Jurkat, Clone E6-1 (cell line): ENCODE data around the gene JMY.
A peak's percentile ranks its signal among the peaks of the same experiment; 100 is the strongest.

Experiments used
- DNase-seq: peaks from one replicate; pipeline ENCODE4 v3.0.0-alpha.2; 2011; ENCODE audit warnings: low read depth, low spot score
- H3K4me3 ChIP-seq: 2 replicates; pipeline ENCODE4 v1.5.1; 2011; ENCODE audit warnings: mild to moderate bottlenecking, low read length, control low read depth, moderate library complexity

JMY gene

DNA sequence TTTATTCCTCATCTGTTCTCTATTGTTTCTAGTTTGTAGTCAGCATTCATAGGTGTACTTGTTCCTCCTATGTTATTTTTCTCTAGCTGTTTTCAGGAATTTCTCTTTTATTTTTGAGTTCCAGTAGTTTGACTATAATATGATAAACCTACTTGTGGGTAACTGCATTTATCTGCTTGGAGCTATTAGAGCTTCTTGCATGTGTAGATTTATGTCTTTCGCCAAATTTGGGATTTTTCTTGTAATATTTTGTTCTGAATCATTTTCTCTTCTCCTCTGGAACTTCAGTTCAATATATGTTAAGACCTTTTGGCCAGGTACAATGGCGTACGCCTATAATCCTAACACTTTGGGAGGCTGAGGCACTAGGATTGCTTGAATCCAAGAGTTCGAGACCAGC lies 37.4 kb downstream of the JMY start:
- H3K4me3 ChIP-seq, result no peak overlapping the region
- DNase-seq, result no peak

DNA sequence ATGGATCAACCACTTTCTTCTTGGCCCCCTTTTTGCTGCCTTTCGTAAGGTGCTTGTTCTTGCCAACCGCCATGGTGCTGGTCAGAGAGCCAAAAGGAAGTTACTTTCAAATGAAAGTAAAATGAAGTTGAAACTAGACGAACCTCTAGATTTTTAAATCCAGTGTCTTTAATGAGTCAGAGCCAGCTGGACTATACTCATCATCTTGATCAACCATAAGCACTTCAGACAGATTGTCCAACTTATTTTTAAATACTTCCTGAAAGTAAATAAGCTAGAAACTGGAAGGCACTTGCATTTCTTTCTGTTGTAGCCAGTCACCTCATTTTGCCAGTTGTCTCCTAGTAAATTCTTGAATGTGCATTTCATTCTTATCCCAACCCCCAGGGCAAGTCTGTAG lies 48.9 kb downstream of the JMY start:
- no peak overlapping the region for H3K4me3 ChIP-seq
- DNase-seq, result no peak

DNA sequence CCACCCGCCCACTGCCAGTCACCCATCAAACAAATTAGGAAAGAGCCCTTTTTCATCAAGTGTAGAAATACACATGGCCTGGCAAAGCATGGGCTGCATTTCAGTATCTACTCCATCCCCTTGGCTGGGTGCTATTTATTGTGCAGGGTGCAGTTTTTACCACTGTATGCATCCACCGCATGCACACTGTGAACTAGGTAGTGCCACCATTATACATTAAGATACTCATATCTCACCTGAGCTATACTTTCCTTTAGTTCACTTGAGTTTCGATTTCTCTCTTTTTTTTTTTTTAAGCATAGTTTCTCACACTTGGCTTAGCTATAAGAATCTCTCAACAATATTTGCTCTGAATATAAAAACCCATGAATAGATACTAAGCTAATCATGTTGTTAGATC lies 49.4 kb downstream of the JMY start:
- no peak overlapping the region for H3K4me3 ChIP-seq
- no peak for DNase-seq

DNA sequence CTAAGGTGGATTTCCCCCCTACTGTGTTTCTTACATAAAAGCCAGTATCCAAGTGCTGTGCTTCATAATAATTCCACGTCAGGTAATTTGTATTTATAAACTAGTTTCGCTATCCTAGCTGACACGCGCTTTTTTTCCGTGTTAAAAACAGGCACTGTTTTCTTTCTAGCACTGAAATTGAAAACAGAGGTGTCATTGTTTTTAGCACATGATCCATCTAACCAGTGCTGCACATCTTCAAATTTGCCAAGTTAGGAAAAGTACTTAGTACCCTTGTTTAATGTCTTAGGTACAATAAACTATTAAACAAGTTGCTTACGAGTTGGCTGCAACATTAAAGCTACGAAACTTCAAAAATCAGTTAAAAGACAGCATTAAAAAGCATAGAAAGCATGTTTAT lies 49.9 kb downstream of the JMY start:
- no peak overlapping the region for H3K4me3 ChIP-seq

DNA sequence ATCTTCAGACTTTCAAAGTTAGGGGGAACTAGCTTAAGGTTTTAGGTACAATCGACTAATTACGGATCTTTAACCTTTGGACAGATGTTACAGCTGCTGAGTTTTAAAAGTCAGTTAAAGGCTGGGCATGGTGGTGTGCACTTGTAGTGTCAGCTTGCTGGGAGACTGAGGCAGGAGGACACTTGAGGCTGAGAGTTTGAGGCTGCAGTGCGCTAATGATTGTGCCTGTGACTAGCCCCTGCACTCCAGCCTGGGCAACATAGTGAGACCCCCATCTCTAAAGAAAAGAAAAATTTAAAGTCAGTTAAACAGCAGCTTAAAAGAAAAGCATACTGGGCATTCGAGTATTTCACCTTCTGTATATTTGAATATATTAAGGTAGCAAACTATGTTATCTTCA lies 51.4 kb downstream of the JMY start:
- no peak for DNase-seq
- H3K4me3 ChIP-seq, result no peak overlapping the region

More for the DNA sequence above, 49.9 kb downstream of the JMY start:
- no peak for DNase-seq

DNA sequence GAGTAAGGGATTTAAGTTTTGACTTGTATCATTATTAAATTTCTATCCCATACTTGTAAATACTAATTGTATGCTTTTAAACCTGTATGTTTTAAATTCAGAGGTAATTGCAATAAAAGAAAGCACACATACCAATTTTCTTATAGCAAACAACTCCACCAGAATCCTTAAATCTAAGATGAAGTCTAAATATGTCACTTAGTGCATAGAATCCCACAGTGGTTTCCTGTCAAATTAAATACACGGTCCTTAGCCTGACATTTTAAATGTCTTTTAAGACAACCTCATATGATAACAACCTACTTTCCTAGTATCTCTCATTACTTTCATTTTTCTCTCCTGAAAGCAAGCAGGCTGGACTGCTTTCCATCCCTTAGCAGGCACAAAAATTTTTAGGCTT lies 52.0 kb downstream of the JMY start:
- H3K4me3 ChIP-seq, result no peak overlapping the region
- peak; percentile 21 for DNase-seq

DNA sequence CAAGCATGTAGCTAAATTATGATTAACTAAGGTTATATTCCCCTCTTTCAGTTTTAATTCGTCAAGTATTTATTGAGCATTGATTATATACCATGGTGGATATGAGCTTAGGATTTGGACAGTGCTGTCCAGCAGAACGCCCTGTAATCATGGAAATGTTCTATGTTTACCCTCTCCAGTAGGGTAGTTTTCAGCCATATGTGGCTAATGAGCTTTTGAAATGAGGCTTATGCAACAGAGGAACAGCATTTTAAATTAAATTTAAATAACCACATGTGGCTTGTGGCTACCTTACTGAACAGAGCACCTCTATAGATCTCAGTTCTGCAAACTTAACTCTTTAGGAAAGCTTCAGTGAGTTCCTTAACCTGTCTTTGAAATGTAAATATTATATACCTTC lies 59.1 kb downstream of the JMY start:
- no peak for DNase-seq
- no peak overlapping the region for H3K4me3 ChIP-seq

DNA sequence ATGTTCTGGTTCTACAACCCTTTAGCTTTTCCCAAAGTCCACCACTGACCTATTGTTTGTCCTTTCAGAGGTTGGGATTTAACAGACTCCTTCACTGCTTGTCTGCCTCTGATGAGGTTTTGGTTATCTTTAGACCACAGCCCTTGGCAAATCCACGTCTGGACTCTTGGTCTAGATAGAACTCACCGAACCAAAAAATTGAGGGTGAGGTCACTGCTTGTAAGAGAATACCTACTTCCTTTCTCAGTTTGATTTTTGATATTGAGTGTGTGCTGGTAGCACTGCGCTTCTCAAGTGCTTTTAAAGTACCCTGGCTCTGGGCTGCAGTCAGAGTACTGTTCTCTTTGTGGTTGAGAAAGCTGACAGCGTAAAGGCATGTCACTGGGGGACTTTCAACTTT lies 61.7 kb downstream of the JMY start:
- DNase-seq, result no peak

DNA sequence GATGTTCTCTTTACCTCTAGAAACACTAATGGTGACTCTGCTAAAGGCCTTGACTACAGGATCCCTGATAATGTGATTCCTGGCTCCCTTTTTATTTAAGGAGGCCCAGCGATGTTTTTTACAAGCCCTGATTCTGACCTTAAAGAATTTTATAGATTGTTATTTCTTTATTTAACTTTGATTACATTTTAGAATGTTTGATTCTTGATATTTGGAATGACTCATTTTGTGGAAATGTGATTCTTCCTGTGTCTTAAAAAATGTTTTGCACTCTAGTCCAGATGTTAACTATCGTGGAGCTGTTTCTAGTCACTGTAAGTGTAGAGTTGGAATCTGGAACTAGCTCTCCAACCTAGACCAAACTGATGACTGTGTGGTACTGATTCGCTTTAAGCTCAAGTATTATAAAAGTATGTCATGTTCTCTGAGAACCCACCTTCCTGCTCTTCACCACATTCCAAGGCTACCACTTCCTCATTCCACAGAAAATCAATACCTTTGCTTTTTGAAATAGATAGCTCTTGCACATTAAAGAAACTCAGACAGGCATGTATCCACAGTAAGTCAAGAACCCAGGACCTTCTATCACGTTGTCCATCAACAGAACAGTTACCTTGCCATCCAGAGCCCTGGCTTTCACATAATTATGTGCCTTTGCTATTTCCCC lies 65.2 kb downstream of the JMY start:
- no peak for DNase-seq
- no peak overlapping the region for H3K4me3 ChIP-seq

More for the DNA sequence above, 61.7 kb downstream of the JMY start:
- no peak overlapping the region for H3K4me3 ChIP-seq

DNA sequence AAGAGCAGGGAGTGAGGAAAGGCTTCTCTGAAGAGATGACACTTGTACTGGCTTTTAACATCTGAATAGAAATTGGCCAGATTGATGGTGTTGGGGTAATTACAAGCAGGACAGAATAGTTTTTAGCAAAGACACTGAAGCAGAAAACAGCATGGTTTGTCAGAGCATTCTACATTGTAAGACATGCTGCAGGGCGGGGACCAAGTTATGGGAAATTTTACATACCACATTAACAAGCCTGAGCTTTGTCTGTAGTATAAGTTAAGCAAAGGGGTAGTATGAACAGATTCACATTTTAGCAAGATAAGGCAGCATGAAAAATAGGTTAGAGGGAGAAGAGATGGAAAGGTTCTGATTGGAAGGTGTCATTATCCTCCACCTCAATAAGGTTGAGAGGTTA lies 66.5 kb downstream of the JMY start:
- DNase-seq, result no peak

DNA sequence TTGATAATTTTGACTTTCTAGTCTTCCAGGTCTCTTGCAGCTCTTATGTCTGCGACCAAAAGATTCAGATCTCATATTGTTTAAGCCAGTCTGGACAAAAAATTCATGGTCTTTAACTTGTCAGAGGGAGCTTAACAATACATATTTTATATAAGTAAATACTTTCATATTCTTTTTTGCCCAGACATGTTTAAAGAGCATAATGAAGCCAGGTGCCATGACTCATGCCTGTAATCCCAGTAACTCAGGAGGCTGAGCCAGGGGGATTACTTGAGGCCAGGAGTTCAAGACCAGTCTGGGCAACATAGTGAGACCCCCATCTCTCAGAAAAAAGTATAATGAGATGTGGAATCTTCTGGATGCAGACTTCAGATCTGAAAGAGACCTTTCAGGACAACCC lies 69.8 kb downstream of the JMY start:
- no peak overlapping the region for H3K4me3 ChIP-seq
- DNase-seq, result no peak

More for the DNA sequence above, 66.5 kb downstream of the JMY start:
- H3K4me3 ChIP-seq, result no peak overlapping the region

DNA sequence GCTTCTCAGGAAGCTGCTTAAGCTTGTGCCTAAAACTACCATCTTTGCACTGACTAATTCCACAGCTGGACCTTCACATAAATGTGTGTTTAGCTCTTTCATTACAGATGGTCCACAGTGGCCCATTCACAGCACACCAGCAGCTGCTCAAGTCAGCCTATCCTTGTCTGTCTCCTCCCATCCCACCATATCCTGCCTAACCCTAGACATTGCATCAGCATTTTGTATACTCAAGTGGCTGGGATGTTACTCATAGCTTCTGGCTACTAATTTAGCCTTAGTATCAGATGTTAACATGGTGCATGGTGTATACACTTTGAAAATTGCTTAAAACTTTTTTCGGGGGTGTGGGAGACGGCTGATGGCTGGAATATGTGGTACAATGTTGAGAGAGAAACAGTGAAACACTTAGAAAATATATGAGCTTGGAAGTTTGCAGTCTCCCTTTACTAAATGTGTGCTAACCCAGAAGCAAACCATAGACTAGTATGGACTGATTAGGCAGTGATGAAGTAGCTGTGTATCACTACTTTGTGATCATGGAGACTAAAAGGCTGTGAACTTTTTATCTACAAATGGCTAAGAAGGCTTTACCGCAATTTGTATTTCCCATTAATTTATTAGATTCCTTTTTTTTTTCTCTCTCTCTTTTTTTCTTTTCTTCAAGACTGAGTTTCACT lies 83.1 kb downstream of the JMY start:
- no peak for DNase-seq
- no peak overlapping the region for H3K4me3 ChIP-seq

DNA sequence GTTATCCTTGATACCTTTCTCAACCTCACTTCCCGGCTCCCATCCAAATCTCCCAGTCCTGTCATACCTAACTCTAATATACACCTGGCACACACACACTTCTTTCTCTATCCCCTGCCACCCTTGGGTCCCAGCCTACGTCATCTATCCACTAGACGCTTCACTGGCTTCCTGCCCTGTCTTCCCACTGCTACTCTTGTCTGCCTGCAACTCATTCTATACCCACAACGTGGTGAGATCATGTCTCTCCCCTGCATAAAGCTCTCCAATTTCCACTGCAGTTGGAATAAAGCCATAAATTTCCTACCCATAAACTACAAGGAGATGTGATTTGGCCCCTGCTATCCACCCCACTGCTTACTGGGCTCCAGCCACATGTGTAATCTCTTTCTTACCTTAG lies 93.5 kb downstream of the JMY start:
- no peak overlapping the region for H3K4me3 ChIP-seq
- DNase-seq, result no peak

DNA sequence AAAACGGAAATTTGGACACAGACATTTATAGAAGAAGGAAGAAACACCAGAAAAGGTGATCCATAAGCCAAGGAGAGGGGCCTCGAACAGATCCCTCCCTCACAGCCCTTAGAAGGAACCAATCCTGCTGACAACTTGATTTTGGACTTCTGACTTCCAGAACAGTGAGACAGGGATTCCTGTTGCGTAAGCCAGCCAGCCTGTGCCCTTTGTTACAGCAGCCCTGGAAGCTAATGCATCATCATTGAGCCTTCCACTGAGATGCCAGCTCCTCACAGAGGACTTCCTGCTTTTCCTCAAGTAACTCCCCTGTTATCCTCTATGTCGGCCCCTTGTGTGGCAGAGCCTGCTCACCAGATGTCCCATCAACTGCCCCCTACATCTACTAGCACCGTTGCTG lies 94.1 kb downstream of the JMY start:
- DNase-seq, result no peak
- no peak overlapping the region for H3K4me3 ChIP-seq

DNA sequence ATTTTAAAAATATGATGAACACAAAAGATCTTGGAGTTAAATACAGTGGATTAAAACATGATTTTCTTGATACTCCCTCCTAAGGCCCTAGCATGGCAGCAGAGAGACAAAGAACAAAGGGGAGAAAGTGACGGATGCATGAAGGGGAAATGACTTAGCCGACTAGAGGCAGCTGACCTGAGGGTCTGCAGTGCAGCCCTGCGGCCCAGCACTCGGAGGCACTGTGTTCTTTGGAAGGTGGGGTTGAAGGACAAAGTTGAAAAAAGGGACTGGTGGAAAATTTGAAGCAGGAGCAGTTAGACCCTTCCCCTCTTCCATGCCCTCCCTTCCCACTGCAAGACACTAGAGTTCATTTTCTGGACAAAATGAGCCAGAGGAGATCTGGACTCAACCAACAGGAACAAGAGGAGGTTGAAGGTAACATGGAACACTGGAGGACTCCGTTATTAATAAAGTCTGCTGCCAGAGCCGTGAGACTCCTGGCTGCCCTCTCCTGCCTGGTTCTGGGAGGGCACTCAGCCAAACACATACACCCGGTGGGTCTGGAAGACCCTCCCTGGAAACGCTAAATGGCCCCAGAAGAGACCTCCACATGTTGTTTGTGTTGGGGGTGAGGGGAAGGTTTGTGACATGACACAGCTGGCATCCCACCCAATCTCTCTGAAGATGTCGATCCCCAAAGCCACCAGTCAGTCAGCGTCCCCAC lies 98.1 kb downstream of the JMY start:
- no peak overlapping the region for H3K4me3 ChIP-seq
- no peak for DNase-seq

DNA sequence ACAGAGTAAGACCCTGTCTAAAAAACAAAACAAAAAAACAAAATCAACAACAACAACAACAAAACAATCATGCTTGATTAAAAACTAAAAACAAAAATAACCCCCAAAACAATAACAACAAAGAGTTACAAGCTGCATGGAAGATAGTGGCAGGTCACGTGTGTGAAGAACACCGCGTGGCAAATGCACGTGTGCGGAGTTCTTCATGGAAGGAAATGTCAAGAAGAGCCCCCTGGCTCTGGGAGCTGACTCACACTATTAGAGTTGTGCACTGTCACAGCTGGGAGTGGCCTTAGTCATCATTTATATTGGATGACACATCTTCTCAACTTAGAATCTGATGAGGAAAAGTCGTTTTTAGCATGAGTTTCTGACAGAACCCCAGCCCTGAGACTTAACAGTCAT lies 110.5 kb downstream of the JMY start:
- H3K4me3 ChIP-seq, result no peak overlapping the region
- DNase-seq, result no peak

DNA sequence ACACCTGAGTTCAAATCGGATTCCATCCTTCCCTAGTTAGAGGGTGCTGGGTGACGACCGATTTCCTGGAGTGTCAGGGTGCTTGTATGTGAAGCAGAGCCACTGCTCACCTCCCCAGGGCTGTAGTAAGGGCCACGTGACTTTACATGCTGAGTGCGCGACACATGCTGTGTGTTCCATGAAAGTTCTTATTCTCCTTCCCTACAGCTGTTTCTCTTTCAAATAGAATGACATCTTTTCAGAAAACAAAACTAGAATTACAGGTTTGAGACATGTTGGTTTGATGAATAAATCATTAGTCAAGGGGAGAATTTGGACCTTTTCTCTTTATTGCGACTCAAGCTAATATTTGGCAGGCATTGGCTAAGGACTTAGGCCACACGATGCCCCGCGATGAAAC lies 113.1 kb downstream of the JMY start:
- no peak overlapping the region for H3K4me3 ChIP-seq

DNA sequence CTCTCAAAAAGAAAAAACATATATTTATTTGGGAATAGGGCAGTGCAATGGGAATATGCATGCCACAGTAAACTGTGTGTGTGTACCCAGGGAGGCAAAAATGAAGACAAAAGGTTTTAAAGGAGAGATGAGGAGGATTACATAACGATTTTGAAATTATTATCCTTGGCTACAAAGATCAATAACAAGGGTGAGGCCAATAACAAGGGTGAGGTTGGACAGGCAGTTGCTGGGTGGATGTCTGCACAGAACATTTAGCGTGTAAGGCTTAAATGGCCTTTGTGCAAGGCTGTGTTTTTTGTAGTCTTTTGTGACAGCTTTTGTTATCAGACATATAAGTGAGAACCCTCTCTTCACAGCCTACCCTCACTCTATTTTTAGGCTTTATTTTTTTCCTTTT lies 114.0 kb downstream of the JMY start:
- no peak overlapping the region for H3K4me3 ChIP-seq
- no peak for DNase-seq

More for the DNA sequence above, 113.1 kb downstream of the JMY start:
- no peak for DNase-seq

DNA sequence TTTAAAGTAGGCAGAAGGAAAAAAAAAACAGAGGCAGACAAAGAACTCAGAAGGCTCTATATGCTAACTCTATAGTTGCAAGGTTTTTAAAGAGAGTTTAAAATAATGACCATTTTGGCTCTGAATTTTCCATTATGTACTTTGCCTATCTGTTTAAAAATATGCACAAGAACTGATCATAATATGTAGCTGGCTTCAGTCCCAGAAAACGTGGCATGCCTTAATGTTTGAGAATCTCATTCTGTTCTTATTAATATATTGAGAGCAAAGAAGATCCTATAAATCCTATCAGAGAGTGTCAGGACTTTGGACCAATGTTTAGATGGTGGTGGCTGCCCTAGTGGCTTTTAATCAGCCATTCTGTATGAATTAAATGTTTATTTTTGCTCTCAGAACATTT lies 121.5 kb downstream of the JMY start:
- no peak overlapping the region for H3K4me3 ChIP-seq
- no peak for DNase-seq
